ENCODE measurements around the gene PLCL1.
"Not testable (repeated sequence)": the region's sequence is repeated elsewhere in the genome, so short reads cannot be mapped to it uniquely, and the experiment has no call there.

Gene PLCL1

GRCh38 chr2:198137733-198138132, 333.3 kb downstream of the PLCL1 start:
- no peak for DNase-seq

DNA sequence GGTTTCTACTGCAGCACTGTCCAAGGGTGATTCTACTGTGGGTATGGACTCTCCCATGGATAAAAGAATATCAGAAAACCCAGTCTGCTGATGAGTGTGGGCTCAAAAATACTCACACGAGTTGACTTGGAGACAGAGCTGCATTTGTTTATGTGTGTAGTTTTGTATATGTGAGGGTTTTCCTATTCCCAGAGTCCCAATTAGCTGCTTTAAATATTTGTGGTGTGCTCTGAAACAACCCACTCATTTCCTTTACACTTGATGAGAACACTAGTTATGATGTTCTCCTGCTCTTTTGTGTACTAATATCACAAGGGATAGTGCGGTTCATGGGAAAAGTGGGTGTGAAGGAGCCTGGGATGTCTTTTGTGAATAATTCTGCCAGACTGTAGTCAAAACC, 337.3 kb downstream of the PLCL1 start:
- DNase-seq, result no peak

GRCh38 chr2:198143156-198143555, 338.8 kb downstream of the PLCL1 start:
- DNase-seq, result no peak

DNA sequence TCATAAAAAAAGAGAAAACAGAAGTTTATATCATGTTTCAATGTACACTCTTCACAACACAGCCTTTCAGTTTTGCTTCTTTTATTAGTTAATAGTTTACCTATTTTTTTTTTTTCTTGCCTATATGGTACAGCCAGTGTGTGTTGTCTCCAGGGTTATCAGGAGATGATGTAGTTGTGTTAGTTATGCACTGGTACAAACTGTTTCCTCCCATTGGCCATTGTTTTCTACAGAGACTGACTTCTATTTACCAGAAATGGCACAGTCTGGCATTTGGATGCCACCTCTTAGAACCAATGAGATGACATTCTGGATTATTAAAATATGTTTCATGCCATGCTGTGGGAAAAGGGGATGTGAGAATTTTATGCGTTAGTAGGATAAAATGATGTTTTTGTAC, 339.4 kb downstream of the PLCL1 start:
- DNase-seq, result no peak

DNA sequence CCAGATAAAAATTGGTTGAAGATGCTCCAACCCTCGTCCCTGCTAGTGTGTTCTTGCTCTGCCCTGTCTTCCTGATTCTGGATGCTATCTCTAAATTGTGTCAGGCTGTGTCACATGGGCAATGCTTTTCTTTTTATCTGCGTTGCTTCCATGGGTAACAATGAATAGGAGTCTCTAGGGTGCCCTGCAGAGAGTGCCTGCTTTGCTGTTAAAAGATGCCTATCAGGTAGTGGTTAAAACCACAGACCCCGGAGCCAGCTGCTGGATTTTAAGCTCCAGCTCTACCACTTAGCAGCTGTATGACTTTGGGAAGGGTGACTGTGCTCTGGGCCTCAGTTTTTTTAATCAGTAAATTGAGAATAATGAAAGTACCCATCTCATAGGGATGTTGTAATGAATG, 340.3 kb downstream of the PLCL1 start:
- no peak for DNase-seq

DNA sequence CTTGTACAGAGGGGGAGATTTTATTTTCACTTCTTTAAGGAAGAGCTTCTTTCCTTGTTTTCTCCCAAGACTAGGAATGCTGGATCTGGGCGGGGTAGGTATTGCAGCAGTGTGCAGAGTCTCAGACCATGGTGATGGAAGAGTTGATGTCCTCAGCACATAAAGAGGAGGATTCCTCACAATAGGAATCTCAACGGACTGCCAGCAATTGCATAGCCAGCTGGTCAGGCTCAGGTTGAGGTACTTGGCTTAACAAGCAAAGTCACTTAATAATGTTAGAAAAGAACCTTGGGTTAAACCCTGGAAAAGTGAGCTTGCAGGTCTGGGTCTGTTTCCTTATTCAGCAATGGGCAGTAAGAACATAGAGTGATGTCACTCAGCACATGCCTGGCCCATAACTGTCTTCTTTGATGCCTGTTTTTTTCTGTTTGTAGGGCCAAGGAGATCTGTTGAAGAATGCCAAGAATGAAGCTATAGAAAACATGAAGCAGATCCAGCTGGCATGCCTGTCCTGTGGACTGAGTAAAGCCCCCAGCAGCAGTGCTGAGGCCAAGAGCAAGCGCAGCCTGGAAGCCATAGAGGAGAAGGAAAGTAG, 342.1 kb downstream of the PLCL1 start:
- DNase-seq, result no peak

DNA sequence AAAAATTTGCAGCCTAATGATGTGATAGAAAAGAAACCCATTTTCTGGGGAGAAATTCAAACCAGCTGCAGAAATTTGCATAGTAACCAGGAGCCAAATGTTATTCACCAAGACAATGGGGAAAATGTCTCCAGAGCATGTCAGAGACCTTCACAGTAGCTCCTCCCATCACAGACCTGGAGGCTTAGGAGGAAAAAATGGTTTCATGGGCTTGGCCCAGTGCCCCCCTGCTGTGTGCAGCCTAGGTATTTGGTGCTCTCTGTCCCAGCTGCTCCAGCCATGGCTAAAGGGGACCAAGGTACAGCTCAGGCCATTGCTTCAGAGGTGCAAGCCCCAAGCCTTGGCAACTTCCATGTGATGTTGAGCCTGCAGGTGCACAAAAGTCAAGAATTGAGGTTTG, 352.9 kb downstream of the PLCL1 start:
- DNase-seq, result no peak

- no peak for DNase-seq
Observed at GRCh38 chr2:198161151-198161550, 356.8 kb downstream of the PLCL1 start.

GRCh38 chr2:198162276-198162675, 357.9 kb downstream of the PLCL1 start:
- DNase-seq, result no peak

- no peak for DNase-seq
Observed at GRCh38 chr2:198164843-198165242, 360.4 kb downstream of the PLCL1 start.

GRCh38 chr2:198165289-198165688, 360.9 kb downstream of the PLCL1 start:
- DNase-seq, result no peak

GRCh38 chr2:198167346-198167745, 363.0 kb downstream of the PLCL1 start:
- DNase-seq, result no peak

DNA sequence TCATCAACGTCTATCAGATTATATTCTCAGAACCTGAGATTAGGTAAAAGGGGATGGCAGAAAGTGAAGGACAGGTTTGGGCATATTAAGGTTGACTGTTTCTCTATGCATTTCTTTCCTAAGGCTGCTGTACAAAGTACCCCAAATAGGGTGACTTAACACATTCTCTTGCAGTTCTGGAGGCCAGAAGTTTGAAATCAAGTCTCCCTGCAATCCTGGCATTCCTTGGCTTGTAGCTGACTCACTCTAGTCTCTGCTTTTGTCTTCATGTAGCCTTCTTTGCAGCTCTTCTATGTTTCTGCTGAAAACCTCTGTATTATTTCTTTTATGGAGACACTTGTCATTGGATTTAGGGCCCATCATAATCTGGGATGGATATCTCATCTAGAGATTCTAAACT, 364.3 kb downstream of the PLCL1 start:
- DNase-seq, result no peak

DNA sequence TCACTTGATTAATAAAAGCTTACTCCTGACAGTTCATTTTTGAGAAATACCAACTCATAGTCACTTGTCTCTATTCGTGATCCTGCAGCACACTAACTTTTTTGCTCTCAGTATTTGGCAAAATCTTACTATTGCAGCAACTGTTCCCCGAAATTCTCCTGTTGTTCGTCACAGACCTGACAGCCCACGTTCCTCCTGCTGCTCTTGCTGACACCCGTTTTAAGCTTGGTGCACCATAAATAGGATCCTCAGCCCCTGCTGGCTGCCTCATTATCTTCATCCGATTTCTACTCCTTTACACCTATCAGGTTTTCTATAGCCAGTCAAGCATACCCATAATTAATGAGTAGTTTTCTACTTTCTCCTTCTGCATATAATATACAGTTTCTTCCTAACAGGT, 368.8 kb downstream of the PLCL1 start:
- DNase-seq, result no peak

DNA sequence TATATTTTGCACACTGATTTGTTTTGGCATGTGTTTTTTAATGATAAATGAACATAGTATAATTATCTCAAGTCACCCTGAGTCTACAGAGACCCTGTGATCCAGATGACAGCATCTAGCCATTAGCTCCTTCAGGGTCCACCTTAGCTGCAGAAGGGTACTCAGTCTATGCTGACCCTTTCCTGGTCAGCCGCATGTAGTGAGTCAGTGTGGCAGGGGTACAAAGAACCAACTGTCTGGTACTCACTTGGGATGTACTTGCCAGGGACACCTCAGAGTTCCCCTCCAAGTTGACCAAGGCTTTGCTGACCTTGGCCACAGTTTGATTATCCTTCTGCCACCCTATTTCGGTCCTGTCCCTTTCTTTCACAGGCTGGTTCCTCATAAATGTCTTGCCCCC, 369.5 kb downstream of the PLCL1 start:
- no peak for DNase-seq

GRCh38 chr2:198175271-198175670, 370.9 kb downstream of the PLCL1 start:
- no peak for DNase-seq

DNA sequence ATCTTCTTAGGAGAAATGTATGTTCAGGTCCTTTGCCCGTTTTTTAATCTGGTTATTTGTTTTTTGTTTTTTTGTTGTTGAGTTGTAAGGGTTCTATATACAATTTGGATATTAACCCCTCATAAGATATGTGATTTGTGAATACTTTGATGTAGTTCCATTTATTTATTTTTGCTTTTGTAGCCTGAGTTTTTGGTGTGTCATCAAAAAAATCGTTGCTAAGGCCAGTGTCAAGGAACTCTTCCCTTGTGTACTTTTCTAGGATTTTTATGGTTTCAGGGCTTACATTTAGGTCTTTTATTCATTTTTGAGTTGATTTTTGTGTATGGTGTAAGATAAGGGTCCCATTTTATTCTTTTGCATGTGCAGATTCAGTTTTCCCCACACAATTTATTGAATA, 372.6 kb downstream of the PLCL1 start:
- DNase-seq, result no peak

DNA sequence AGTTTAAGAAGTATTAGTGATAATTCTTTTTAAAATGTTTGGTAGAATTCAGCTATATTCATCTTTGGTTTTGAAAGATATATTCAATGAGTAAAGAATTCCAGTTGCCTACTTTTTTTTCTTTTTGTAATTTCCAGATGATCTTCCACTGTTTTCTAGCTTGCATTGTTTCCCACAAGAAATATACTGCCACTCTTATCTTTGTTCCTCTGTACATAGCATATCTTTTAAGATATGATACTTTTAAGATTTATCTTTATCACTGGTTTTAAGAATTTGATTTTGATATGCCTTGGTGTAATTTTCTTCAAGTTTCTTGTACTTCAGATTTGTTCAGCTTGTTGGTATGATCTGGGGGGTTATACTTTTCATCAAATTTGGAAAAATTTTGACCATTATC, 374.4 kb downstream of the PLCL1 start:
- DNase-seq, result no peak

GRCh38 chr2:198186257-198186656, 381.9 kb downstream of the PLCL1 start:
- DNase-seq, result no peak

GRCh38 chr2:198187841-198188240, 383.4 kb downstream of the PLCL1 start:
- no peak for DNase-seq

- DNase-seq, result no peak
Observed at GRCh38 chr2:198188982-198189381, 384.6 kb downstream of the PLCL1 start.

DNA sequence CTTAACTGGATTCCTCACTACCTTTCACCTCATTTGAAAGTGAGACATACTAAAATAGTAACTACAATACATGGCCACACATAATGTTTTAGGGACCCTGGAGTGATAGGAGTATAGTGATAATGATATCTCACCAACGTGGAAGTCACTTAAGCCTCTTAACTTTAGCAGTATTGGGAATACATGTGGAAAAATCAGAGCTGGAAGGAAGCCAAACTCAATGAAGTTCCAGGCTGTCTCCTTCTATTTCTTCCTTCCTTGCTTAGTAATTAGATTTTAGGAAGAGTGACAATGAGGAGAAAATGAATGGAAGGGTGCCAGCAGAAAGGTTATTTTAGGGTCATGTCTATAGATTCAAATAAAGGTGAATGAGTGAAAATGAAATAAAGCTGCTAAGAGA, 387.3 kb downstream of the PLCL1 start:
- DNase-seq, result no peak

GRCh38 chr2:198196556-198196955, 392.2 kb downstream of the PLCL1 start:
- DNase-seq, result not testable (repeated sequence)

Measured in NCI-H446 treated with DMSO at 0.1 percent for 48 hours (cell line).